GM12892 (cell line): ENCODE measurements around the gene STARD13.

Experiments
- POLR2A ChIP-seq: IDR thresholded peaks from 2 replicates; pipeline ENCODE4 v1.6.1; 2011; ENCODE audit warnings: low read depth, low read length, control low read depth
- POLR2AphosphoS5 ChIP-seq: IDR thresholded peaks from 2 replicates; pipeline ENCODE4 v1.6.1; 2011; ENCODE audit warnings: low read depth, low read length, control low read depth

GRCh38 chr13:33079960-33080359, 205.6 kb downstream of the STARD13 start:
- TF ChIP-seq POLR2A = no peak
- no peak for TF ChIP-seq POLR2AphosphoS5
